Activated naive CD8-positive, alpha-beta T cell treated with anti-CD3 and anti-CD28 coated beads, Interleukin-2, amount 50 U/mL, for 24 hours (primary cell): ENCODE measurements around the gene IFI44L.

Source experiments
- ATAC-seq: fragments of 150-1000 bp; cut with Tn5 transposase; one replicate; pipeline ENCODE4 v1.10.0; 2021
- DNase-seq: peaks from one replicate; pipeline ENCODE4 v3.0.0; 2021
- H3K27ac Mint-ChIP-seq: one replicate; pipeline ENCODE4 v1.8.0; 2021; ENCODE audit warnings: mild to moderate bottlenecking, mixed read lengths
- H3K27me3 Mint-ChIP-seq: one replicate; pipeline ENCODE4 v1.8.0; 2021; ENCODE audit warnings: mixed read lengths
- H3K36me3 Mint-ChIP-seq: one replicate; pipeline ENCODE4 v1.8.0; 2021; ENCODE audit warnings: low read depth, mixed read lengths
- H3K4me1 Mint-ChIP-seq: one replicate; pipeline ENCODE4 v1.8.0; 2021; ENCODE audit warnings: mixed read lengths
- H3K4me3 Mint-ChIP-seq: one replicate; pipeline ENCODE4 v1.8.0; 2021; ENCODE audit warnings: mild to moderate bottlenecking, moderate library complexity, mixed read lengths
- H3K9me3 Mint-ChIP-seq: one replicate; pipeline ENCODE4 v1.8.0; 2021; ENCODE audit warnings: mixed read lengths

Gene IFI44L

GRCh38 chr1:78619803-78620579 lies at the start of gene IFI44L:
Gene IFI44L (plus strand): TSS chr1:78620448. CDS start chr1:78627916, 7,468 bp downstream.
- Mint-ChIP-seq H3K36me3 (peaks cover 18% of the 10 kb centered on the region), H3K9me3 (no peaks in the 10 kb centered on the region), H3K4me3 (peak within 1 kb of the TSS; percentile 89), H3K4me1 (peaks cover 64% of the 10 kb centered on the region), H3K27me3 (no peaks in the 10 kb centered on the region), H3K27ac (peak within 1 kb of the TSS; percentile 94)
- ATAC-seq = no peak
- DNase-seq = peak; percentile 54

GRCh38 chr1:78570539-78570938 lies 49.7 kb upstream of the IFI44L start:
- DNase-seq (no peak), ATAC-seq (no peak)
- Mint-ChIP-seq H3K36me3 (no peaks in the 10 kb centered on the region), H3K4me3 (no peak overlapping the region), H3K9me3 (no peaks in the 10 kb centered on the region), H3K27ac (no peak overlapping the region), H3K4me1 (no peaks in the 10 kb centered on the region), H3K27me3 (no peaks in the 10 kb centered on the region)

DNA sequence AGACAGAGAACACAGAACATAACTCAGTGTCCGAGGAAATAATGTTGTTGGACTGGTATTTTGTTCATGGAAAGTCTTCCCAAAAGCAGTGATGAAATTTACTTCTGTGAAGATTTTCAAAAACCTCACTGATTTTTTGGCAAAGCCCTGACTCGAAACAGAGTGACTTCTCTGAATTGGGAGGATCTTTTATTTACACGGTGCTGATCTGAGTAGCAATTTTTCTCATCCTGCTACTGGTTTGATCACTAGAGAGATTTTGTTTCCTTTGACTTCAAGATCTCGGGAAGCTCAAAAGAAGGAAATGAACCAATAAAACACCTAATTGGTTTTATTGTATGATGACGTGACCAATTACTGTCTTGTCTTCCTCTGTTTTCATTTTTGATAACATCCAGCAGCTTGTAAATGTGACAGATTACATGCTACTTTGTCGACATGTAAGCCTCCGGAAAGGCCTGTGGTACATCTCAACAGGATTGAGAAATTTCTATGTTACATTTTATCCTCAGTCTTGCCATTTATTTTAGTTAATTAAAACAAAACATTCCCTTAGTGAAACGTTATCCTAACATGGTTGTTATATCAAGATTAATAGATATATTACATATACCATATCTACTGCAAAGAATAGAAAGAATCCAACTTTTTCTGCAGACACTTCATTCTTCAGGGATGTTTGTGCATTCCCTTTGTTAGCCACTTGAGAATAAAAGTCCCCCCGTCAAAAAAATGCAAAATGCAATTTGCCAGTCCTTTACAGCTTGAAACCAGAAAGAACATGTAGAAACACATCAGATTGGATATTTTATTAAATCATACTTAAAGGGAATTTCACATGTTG lies 42.8 kb upstream of the IFI44L start:
- ATAC-seq (no peak), DNase-seq (no peak)
- no peak overlapping the region for H3K4me3 Mint-ChIP-seq
- no peaks in the 10 kb centered on the region for H3K36me3 Mint-ChIP-seq
- H3K27ac Mint-ChIP-seq = no peak overlapping the region
- H3K27me3 Mint-ChIP-seq = no peaks in the 10 kb centered on the region
- H3K4me1 Mint-ChIP-seq = no peaks in the 10 kb centered on the region
- no peaks in the 10 kb centered on the region for H3K9me3 Mint-ChIP-seq

GRCh38 chr1:78586572-78586971 lies 33.7 kb upstream of the IFI44L start:
- DNase-seq (no peak), ATAC-seq (no peak)
- Mint-ChIP-seq H3K4me1 (no peaks in the 10 kb centered on the region), H3K27me3 (peaks cover 2% of the 10 kb centered on the region), H3K4me3 (no peak overlapping the region), H3K9me3 (no peaks in the 10 kb centered on the region), H3K36me3 (no peaks in the 10 kb centered on the region), H3K27ac (no peak overlapping the region)

- Mint-ChIP-seq H3K27me3 (peaks cover 2% of the 10 kb centered on the region), H3K27ac (no peak overlapping the region), H3K36me3 (no peaks in the 10 kb centered on the region), H3K4me1 (no peaks in the 10 kb centered on the region), H3K9me3 (no peaks in the 10 kb centered on the region), H3K4me3 (no peak overlapping the region)
- ATAC-seq (no peak), DNase-seq (no peak)
These were observed 33.0 kb upstream of the IFI44L start for GRCh38 chr1:78587211-78587610.

DNA sequence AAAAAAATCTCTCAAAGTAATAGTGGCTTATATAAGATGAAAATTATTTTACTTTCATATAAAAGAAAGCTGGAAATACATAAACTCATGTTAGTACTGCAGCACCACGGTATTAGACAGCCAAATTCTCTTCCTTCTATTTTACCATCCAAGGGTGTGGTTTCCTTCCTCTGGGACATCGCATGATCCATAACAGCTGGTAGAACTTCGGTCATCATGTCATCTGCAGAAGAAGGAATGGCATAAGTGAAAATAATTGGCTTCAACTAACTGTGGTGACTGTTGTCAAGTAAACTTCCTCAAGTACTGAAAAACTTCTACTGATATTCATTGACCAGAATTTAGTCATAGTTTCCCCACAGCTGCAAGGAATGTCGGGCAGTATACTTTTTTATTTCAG lies 28.3 kb upstream of the IFI44L start:
- H3K4me3 Mint-ChIP-seq = no peak overlapping the region
- H3K9me3 Mint-ChIP-seq = no peaks in the 10 kb centered on the region
- H3K36me3 Mint-ChIP-seq = no peaks in the 10 kb centered on the region
- H3K4me1 Mint-ChIP-seq = no peaks in the 10 kb centered on the region
- DNase-seq = no peak
- H3K27ac Mint-ChIP-seq = no peak overlapping the region
- H3K27me3 Mint-ChIP-seq = peaks cover 2% of the 10 kb centered on the region
- no peak for ATAC-seq

DNA sequence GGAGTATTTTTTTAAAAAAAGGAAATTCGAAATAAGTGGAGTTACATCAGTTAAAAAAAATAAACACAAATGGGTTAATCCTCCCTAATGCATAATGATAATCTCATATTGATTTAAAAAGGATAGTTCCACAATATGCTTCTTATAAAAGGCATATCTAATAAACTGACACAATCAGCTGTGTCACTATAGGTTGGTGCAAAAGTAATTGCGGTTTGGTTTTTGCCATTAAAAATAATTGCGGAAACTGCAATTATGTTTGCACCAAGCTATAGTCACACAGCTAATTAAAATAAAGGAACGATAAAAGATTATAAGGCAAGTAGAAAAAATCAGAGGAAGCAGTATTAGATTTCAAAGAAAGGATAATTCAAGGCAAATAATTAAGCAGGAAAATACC lies 21.0 kb upstream of the IFI44L start:
- ATAC-seq = no peak
- Mint-ChIP-seq H3K4me3 (no peak overlapping the region), H3K9me3 (no peaks in the 10 kb centered on the region), H3K4me1 (no peaks in the 10 kb centered on the region), H3K27me3 (no peaks in the 10 kb centered on the region), H3K27ac (no peak overlapping the region), H3K36me3 (no peaks in the 10 kb centered on the region)
- DNase-seq = no peak

DNA sequence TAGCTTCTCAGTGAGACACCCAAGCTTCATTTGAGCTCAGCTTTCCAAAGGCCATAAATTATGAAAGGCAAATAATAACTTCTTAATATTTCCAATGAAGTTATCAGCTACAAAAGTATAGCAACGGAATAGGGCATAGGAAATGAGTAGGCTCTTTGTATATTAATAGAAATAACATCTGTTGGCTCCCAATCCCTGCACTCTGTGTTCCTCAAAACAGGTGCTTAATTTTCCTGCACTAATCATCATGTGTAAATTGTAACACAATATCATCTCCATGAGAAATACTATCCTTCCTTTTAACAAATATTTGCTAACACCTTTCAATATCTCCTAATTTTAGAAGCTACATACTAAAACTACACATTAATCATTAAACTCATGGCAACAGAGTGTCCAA lies 19.2 kb upstream of the IFI44L start:
- no peaks in the 10 kb centered on the region for H3K9me3 Mint-ChIP-seq
- no peak for DNase-seq
- no peaks in the 10 kb centered on the region for H3K36me3 Mint-ChIP-seq
- no peak overlapping the region for H3K27ac Mint-ChIP-seq
- H3K4me1 Mint-ChIP-seq = no peaks in the 10 kb centered on the region
- no peak for ATAC-seq
- no peaks in the 10 kb centered on the region for H3K27me3 Mint-ChIP-seq
- no peak overlapping the region for H3K4me3 Mint-ChIP-seq

- no peak for DNase-seq
- Mint-ChIP-seq H3K4me1 (no peaks in the 10 kb centered on the region), H3K9me3 (no peaks in the 10 kb centered on the region), H3K36me3 (no peaks in the 10 kb centered on the region), H3K27me3 (peaks cover 3% of the 10 kb centered on the region), H3K27ac (no peak overlapping the region), H3K4me3 (no peak overlapping the region)
- no peak for ATAC-seq
These were observed 17.0 kb upstream of the IFI44L start for GRCh38 chr1:78603206-78603605.

- no peak overlapping the region for H3K4me3 Mint-ChIP-seq
- no peak overlapping the region for H3K27ac Mint-ChIP-seq
- no peaks in the 10 kb centered on the region for H3K4me1 Mint-ChIP-seq
- no peak for DNase-seq
- no peaks in the 10 kb centered on the region for H3K9me3 Mint-ChIP-seq
- ATAC-seq = no peak
- H3K36me3 Mint-ChIP-seq = no peaks in the 10 kb centered on the region
- H3K27me3 Mint-ChIP-seq = peaks cover 5% of the 10 kb centered on the region
These were observed 15.6 kb upstream of the IFI44L start for GRCh38 chr1:78604643-78605042.

DNA sequence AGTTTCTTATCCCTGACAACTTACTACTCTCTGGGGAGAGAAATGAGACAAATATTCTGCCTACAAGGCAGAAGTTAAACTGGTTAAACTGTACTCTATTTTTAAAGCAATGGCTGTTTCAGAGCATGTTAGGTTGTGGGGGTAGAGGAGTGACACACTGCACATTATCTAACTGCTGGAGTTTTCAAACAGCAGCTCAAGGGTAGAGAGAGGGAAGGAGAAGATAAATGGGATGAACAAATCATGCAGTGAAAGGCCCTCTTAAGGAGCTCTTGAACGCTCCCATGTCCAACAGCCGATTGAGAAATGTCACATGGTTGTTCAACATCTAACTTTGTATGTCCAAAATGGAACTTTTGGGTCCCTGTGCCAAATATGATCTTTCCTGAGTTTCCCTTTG lies 14.0 kb upstream of the IFI44L start:
- H3K27ac Mint-ChIP-seq = no peak overlapping the region
- peaks cover 5% of the 10 kb centered on the region for H3K27me3 Mint-ChIP-seq
- H3K4me3 Mint-ChIP-seq = no peak overlapping the region
- H3K4me1 Mint-ChIP-seq = no peaks in the 10 kb centered on the region
- no peaks in the 10 kb centered on the region for H3K36me3 Mint-ChIP-seq
- no peaks in the 10 kb centered on the region for H3K9me3 Mint-ChIP-seq
- ATAC-seq = no peak
- no peak for DNase-seq

DNA sequence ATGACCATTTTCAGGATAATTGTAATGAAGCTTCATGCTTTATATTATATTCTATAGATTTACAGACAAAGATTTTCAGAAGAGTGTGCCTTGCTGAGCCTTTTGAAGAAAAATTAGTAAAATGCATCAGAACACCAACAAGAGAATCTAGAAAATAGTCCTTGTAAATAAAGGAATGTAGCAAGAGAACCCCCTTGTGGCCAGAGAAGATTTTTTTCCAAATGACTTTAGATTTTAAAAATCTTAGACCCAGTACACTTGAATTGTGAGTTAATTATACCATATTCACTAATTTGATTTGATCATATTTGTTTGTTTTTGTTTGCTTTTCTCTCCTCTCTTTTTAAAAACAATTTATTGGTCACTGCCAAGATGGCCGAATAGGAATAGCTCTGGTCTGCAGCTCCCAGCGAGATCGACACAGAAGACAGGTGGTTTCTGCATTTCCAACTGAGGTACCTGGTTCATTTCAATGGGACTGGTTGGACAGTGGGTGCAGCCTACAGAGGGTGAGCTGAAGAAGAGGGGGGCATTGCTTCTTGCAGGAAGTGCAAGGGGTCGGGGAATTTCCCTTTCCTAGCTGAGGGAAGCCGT lies 12.8 kb upstream of the IFI44L start:
- H3K9me3 Mint-ChIP-seq = no peaks in the 10 kb centered on the region
- no peak overlapping the region for H3K4me3 Mint-ChIP-seq
- no peak overlapping the region for H3K27ac Mint-ChIP-seq
- H3K27me3 Mint-ChIP-seq = peaks cover 5% of the 10 kb centered on the region
- no peaks in the 10 kb centered on the region for H3K4me1 Mint-ChIP-seq
- no peaks in the 10 kb centered on the region for H3K36me3 Mint-ChIP-seq
- DNase-seq = no peak
- ATAC-seq = no peak

- no peaks in the 10 kb centered on the region for H3K9me3 Mint-ChIP-seq
- DNase-seq (no peak), ATAC-seq (no peak)
- H3K36me3 Mint-ChIP-seq = no peaks in the 10 kb centered on the region
- H3K4me1 Mint-ChIP-seq = no peaks in the 10 kb centered on the region
- no peak overlapping the region for H3K27ac Mint-ChIP-seq
- no peak overlapping the region for H3K4me3 Mint-ChIP-seq
- H3K27me3 Mint-ChIP-seq = peaks cover 5% of the 10 kb centered on the region
These were observed 12.3 kb upstream of the IFI44L start for GRCh38 chr1:78607944-78608343.

DNA sequence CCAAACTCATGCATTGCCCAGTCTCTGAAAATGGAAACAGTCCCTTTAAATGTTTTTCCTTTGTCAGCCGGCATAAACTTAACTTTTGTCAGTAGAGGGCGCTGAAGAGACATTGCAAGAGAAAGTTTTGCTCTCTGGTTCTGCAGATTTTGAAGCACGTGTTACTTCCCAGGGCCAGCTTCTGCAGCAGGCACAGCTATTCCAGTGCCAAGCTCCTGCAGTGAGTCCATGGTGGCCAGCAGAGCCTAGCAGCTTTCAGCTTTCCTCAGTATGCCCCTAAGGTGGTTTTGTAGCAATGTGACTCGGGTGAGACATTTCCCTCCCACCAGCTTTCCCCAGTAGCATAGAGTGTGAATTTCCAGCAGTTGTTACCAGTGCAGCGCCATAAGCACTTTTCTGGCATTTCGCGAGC lies 2.6 kb upstream of the IFI44L start:
- Mint-ChIP-seq H3K27ac (no peak overlapping the region), H3K4me3 (no peak overlapping the region), H3K36me3 (peaks cover 3% of the 10 kb centered on the region), H3K27me3 (no peaks in the 10 kb centered on the region), H3K9me3 (no peaks in the 10 kb centered on the region), H3K4me1 (peaks cover 40% of the 10 kb centered on the region)
- peak; percentile 44 for ATAC-seq
- DNase-seq = peak; percentile 44

DNA sequence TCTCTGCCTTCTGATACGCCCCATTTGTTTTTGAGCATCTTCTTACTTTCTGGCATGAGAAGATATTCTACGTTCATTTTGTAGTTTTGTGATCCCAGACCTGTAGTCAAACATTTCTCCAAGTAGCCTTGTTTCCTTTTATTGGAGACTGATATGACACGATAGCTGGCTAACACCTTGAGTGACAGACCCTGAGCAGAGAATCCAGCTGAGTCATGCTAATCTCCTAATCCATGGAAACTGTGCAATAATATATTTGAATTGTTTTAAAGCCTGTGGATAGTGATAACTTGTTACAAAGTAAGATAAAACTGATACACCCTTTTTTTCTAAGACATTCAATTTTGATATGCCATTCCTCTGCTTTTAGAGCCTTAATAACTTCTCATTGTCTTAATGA lies 1.2 kb upstream of the IFI44L start:
- Mint-ChIP-seq H3K27ac (peak overlapping the region; percentile 94), H3K36me3 (peaks cover 9% of the 10 kb centered on the region), H3K4me3 (no peak overlapping the region), H3K27me3 (no peaks in the 10 kb centered on the region), H3K9me3 (no peaks in the 10 kb centered on the region), H3K4me1 (peaks cover 54% of the 10 kb centered on the region)
- ATAC-seq = no peak
- no peak for DNase-seq
